ENCODE results near the gene CNGB1. TPM values are rescaled to one million over a fixed set of nuclear protein-coding genes. Genes with fewer than 3 reads are reported as not detected.

Gene CNGB1
- total RNA-seq, 4 donors from 2014 or later = not detected

- no peak overlapping the region for H3K27ac ChIP-seq
- DNase-seq = no peak
Measured at GRCh38 chr16:57846078-57846697, 124.7 kb downstream of the CNGB1 start.

DNA sequence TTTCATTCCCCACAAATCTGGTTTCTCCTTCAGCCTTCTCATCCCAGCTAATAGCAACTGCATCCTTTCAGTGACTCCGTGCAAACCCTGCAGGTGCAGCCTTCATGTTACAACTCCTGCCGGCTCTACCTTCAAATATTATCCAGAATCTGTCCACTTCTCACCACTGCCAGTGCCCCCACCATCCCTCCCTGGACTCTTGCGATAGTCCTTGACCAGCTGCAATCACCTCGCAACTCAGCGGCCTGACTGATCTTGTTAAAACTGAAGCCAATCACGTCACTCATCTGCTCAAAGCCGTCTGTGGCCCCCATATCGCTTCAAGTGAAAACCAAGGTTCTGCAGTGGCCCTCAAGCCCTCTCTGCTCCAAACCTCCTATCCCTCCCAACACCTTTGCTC is 125.8 kb downstream of the CNGB1 start:
- no peaks in the 10 kb centered on the region for H3K9me3 ChIP-seq

More at GRCh38 chr16:57846078-57846697, 124.7 kb downstream of the CNGB1 start:
- TF ChIP-seq, protein P1, sequence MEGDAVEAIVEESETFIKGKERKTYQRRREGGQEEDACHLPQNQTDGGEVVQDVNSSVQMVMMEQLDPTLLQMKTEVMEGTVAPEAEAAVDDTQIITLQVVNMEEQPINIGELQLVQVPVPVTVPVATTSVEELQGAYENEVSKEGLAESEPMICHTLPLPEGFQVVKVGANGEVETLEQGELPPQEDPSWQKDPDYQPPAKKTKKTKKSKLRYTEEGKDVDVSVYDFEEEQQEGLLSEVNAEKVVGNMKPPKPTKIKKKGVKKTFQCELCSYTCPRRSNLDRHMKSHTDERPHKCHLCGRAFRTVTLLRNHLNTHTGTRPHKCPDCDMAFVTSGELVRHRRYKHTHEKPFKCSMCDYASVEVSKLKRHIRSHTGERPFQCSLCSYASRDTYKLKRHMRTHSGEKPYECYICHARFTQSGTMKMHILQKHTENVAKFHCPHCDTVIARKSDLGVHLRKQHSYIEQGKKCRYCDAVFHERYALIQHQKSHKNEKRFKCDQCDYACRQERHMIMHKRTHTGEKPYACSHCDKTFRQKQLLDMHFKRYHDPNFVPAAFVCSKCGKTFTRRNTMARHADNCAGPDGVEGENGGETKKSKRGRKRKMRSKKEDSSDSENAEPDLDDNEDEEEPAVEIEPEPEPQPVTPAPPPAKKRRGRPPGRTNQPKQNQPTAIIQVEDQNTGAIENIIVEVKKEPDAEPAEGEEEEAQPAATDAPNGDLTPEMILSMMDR (IDR thresholded peaks at IDR 0.05) = no peak
- no peak for TF ChIP-seq POLR2A (IDR thresholded peaks at IDR 0.05)
- Histone ChIP-seq H3K27me3 (no peaks in the 10 kb centered on the region), H3K36me3 (no peaks in the 10 kb centered on the region), H3K9me3 (no peaks in the 10 kb centered on the region), H3K4me1 (no peaks in the 10 kb centered on the region), H3K4me3 (no peak overlapping the region)
- intact Hi-C loops (cut with DNase I; ENCODE audit: low total_unique reads) = no loop called here

GRCh38 chr16:57844416-57845030 is 126.4 kb downstream of the CNGB1 start:
- TF ChIP-seq POLR2A (IDR thresholded peaks at IDR 0.05) = no peak
- TF ChIP-seq, protein P1 (IDR thresholded peaks at IDR 0.05) = no peak
- no peaks in the 10 kb centered on the region for H3K36me3 ChIP-seq
- no peaks in the 10 kb centered on the region for H3K4me1 ChIP-seq
- intact Hi-C loops (cut with DNase I; ENCODE audit: low total_unique reads) = no loop called here
- no peak overlapping the region for H3K4me3 ChIP-seq
- H3K9me3 ChIP-seq = no peaks in the 10 kb centered on the region
- no peak overlapping the region for H3K27ac ChIP-seq
- DNase-seq = no peak
- H3K27me3 ChIP-seq = no peaks in the 10 kb centered on the region

More for the DNA sequence above, 125.8 kb downstream of the CNGB1 start:
- Histone ChIP-seq H3K36me3 (no peaks in the 10 kb centered on the region), H3K27ac (no peak overlapping the region), H3K4me1 (no peaks in the 10 kb centered on the region), H3K4me3 (no peak overlapping the region), H3K27me3 (no peaks in the 10 kb centered on the region)
- no peak for DNase-seq
- TF ChIP-seq, protein P1 (IDR thresholded peaks at IDR 0.05) = no peak
- no peak for TF ChIP-seq POLR2A (IDR thresholded peaks at IDR 0.05)
- intact Hi-C loops (cut with DNase I; ENCODE audit: low total_unique reads) = no loop called here

DNA sequence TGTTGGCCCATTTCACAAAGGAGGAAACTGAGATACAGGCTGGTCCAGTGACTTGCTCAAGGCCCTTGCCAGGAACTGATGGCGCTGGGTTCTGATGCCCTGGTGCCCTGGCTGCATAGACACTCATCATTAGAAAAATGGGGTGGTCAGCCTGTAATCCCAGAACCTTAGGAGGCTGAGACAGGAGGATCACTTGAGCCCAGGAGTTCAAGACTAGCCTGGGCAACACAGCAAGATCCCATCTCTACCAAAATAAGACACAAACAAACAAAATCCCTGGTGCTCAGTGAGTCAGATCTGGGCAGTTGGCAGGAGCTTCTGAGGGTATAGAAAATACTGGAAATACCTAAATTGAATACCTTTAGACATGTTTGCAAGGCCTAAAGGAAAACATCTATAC is 127.5 kb downstream of the CNGB1 start:
- intact Hi-C loops (cut with DNase I; ENCODE audit: low total_unique reads) = no loop called here
- Histone ChIP-seq H3K36me3 (no peaks in the 10 kb centered on the region), H3K4me3 (no peak overlapping the region), H3K4me1 (no peaks in the 10 kb centered on the region), H3K9me3 (no peaks in the 10 kb centered on the region), H3K27ac (no peak overlapping the region), H3K27me3 (no peaks in the 10 kb centered on the region)
- TF ChIP-seq, protein P1 (IDR thresholded peaks at IDR 0.05) = no peak
- DNase-seq = no peak

GRCh38 chr16:57842601-57843000 is 128.3 kb downstream of the CNGB1 start:
- Histone ChIP-seq H3K9me3 (no peaks in the 10 kb centered on the region), H3K36me3 (no peaks in the 10 kb centered on the region), H3K27ac (no peak overlapping the region), H3K27me3 (no peaks in the 10 kb centered on the region), H3K4me3 (no peak overlapping the region), H3K4me1 (no peaks in the 10 kb centered on the region)
- no peak for DNase-seq
- intact Hi-C loops (cut with DNase I; ENCODE audit: low total_unique reads) = no loop called here
- TF ChIP-seq, protein P1 (IDR thresholded peaks at IDR 0.05) = no peak
- no peak for TF ChIP-seq POLR2A (IDR thresholded peaks at IDR 0.05)

All from uterus (tissue), 4 donors.